GM19328 (cell line): ENCODE measurements around the gene PELO.
"Not testable (repeated sequence)": the region's sequence is repeated elsewhere in the genome, so short reads cannot be mapped to it uniquely, and the experiment has no call there.

ENCODE experiments used
- ATAC-seq: cut with Tn5 transposase; IDR thresholded peaks from one replicate; pipeline ENCODE4 v1.9.1; 2021; ENCODE audit warnings: mild to moderate bottlenecking, moderate library complexity; ENCODE audit not compliant: unreplicated experiment

Gene PELO

GRCh38 chr5:52799983-52800393, 12.3 kb downstream of the PELO start:
- peak; percentile 83 for ATAC-seq

- peak; percentile 33 for ATAC-seq
These were observed 12.9 kb downstream of the PELO start for GRCh38 chr5:52800394-52801213.

GRCh38 chr5:52801329-52801728, 13.6 kb downstream of the PELO start:
- no peak for ATAC-seq

- ATAC-seq: no peak
These were observed 14.7 kb downstream of the PELO start for GRCh38 chr5:52802272-52802973.

- ATAC-seq: no peak
These were observed 15.2 kb downstream of the PELO start for GRCh38 chr5:52802974-52803336.

- ATAC-seq: no peak
These were observed 16.7 kb downstream of the PELO start for GRCh38 chr5:52804387-52804791.

GRCh38 chr5:52804981-52805380, 17.3 kb downstream of the PELO start:
- ATAC-seq: no peak

GRCh38 chr5:52805615-52806014, 17.9 kb downstream of the PELO start:
- no peak for ATAC-seq

GRCh38 chr5:52807037-52807436, 19.3 kb downstream of the PELO start:
- no peak for ATAC-seq

GRCh38 chr5:52807723-52808122, 20.0 kb downstream of the PELO start:
- no peak for ATAC-seq

GRCh38 chr5:52808316-52808901, 20.7 kb downstream of the PELO start:
- no peak for ATAC-seq

GRCh38 chr5:52809884-52810283, 22.2 kb downstream of the PELO start:
- ATAC-seq: no peak

- ATAC-seq: no peak
These were observed 22.7 kb downstream of the PELO start for GRCh38 chr5:52810426-52810825.

GRCh38 chr5:52811067-52811749, 23.5 kb downstream of the PELO start:
- no peak for ATAC-seq

GRCh38 chr5:52814352-52815148, 26.8 kb downstream of the PELO start:
- no peak for ATAC-seq

- no peak for ATAC-seq
These were observed 30.1 kb downstream of the PELO start for GRCh38 chr5:52817818-52818217.

- no peak for ATAC-seq
These were observed 30.6 kb downstream of the PELO start for GRCh38 chr5:52818360-52818759.

GRCh38 chr5:52818807-52819206, 31.1 kb downstream of the PELO start:
- ATAC-seq: not testable (repeated sequence)

GRCh38 chr5:52821901-52822300, 34.2 kb downstream of the PELO start:
- ATAC-seq: no peak

- ATAC-seq: no peak
These were observed 34.7 kb downstream of the PELO start for GRCh38 chr5:52822437-52822836.

- no peak for ATAC-seq
These were observed 37.1 kb downstream of the PELO start for GRCh38 chr5:52824827-52825226.
